ENCODE results near the gene CCDC178. TPM values are rescaled to one million over a fixed set of nuclear protein-coding genes. Genes with fewer than 3 reads are reported as not detected.

The CCDC178 gene
- polyA plus RNA-seq, 3 donors: 0.48 to 12.9 (median 6.1) TPM

DNA sequence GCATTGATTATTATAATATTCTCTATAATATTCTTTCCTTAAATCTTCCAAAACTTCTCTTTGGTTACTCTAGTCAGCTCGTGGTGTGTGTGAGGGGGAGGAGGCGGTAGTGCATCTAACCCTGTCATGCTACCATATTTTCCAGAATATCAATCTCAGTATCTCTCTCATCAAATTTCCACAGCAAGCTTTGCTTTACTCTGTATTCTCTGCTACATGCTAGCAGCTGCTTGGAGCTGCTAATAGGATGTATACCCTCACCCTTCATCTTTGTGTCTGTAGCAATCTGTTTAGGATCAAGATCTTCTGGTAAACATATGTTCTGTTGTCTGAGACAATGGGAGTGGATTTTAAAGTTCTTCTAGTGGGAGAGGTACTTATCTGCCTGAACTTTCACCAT lies 363.9 kb downstream of the CCDC178 start:
- 45 to 67% (median 58%) methylated on average over 2 of the region's 2 CpGs for WGBS, 3 donors
- H3K27ac ChIP-seq (ENCODE audit: low read depth, low read length): no peak overlapping the region

GRCh38 chr18:33074125-33074524 lies 366.4 kb downstream of the CCDC178 start:
- 85 to 96% (median 92%) methylated on average over 3 of the region's 3 CpGs for WGBS, 3 donors

GRCh38 chr18:33062834-33063364 lies 377.6 kb downstream of the CCDC178 start:
- WGBS, 3 donors: 87 to 90% (median 88%) methylated on average over 6 of the region's 6 CpGs
- H3K27ac ChIP-seq (ENCODE audit: low read depth, low read length): no peak overlapping the region

More at GRCh38 chr18:33074125-33074524, 366.4 kb downstream of the CCDC178 start:
- H3K27ac ChIP-seq (ENCODE audit: low read depth, low read length): no peak overlapping the region

DNA sequence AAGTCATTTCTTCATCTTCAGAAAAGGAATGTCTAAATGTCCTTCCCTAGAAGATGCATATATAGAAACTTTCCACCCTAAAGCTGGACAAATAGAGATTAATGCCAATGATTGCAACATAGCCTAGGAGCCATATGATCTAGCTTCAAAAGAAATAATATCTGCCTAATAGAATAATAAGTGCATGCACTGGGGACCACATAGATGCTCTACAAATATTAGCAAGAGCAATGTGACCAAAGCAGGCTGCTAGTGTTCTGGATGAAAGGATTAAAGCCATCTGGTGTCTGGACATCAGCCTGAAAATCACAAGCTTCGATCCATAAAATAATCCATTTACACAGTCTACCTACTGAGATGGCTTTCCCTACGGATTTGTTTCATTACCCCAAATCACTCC lies 387.6 kb downstream of the CCDC178 start:
- 77 to 86% (median 82%) methylated on average over 2 of the region's 2 CpGs for WGBS, 3 donors
- no peak overlapping the region for H3K27ac ChIP-seq (ENCODE audit: low read depth, low read length)

GRCh38 chr18:33051407-33051806 lies 389.1 kb downstream of the CCDC178 start:
- no peak overlapping the region for H3K27ac ChIP-seq (ENCODE audit: low read depth, low read length)
- WGBS, 3 donors: 19 to 52% (median 49%) methylated on average over 5 of the region's 5 CpGs

GRCh38 chr18:33040213-33040612 lies 400.3 kb downstream of the CCDC178 start:
- no peak overlapping the region for H3K27ac ChIP-seq (ENCODE audit: low read depth, low read length)

DNA sequence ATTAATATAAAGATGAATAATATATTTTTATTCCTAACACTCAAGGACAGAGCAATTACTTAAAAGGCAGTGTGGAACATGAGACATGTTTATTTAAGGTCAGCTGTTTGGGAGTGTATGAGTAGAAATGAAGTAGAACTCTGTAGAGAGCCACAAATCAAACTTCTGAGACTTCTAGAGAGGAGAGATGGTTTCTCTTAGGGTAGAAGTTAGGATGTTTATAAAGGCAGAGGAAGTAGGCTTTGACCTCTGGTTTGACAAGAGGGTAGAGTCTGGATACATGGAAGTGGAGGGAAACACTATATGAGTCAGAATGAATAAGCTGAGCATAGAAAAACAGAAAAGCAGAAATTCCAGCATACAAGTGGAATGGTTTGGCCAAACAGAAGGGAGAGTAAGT lies 405.6 kb downstream of the CCDC178 start:
- H3K27ac ChIP-seq (ENCODE audit: low read depth, low read length): no peak overlapping the region

- H3K27ac ChIP-seq (ENCODE audit: low read depth, low read length): no peak overlapping the region
Measured at GRCh38 chr18:33034212-33034611, 406.3 kb downstream of the CCDC178 start.

DNA sequence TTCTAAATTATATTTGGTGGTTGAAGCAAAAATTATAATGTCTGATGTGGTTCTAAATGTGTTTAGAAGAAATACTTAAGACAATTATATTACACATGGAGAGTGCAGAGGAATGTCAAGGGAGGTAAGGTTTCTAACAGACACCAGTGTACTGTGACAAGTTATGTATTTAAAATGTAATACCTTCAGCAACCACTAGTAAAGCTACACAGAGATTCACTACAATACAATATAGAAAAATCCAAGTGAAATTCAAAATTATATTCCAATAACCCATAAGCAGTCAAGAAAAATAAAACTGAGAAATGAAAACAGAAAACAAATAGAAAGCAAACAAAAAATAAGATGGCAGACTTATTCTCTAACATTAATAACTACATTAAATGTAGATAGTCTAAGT lies 418.2 kb downstream of the CCDC178 start:
- H3K27ac ChIP-seq (ENCODE audit: low read depth, low read length): no peak overlapping the region

DNA sequence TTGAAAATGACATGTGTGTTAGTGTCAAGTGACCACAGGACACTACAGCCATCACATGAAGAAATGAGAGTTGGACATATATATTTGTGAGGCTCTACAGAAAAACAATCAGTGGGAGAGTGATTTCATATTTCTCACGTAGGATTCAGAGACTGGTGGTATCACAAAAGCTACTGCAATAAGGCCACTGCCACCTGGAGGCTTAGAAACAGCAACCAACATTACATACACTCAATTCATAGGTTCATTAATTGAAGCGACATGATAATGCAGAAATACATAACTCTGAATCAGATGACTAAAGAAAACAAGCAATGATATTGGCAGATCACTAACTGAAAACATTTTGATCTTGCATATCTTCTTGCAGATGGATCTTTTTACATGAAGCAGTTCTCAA lies 419.6 kb downstream of the CCDC178 start:
- WGBS, 3 donors: 70 to 75% (median 71%) methylated on average over 2 of the region's 2 CpGs
- H3K27ac ChIP-seq (ENCODE audit: low read depth, low read length): no peak overlapping the region

GRCh38 chr18:33014060-33014796 lies 426.3 kb downstream of the CCDC178 start:
- WGBS, 3 donors: 14 to 49% (median 48%) methylated on average over 5 of the region's 5 CpGs
- no peak overlapping the region for H3K27ac ChIP-seq (ENCODE audit: low read depth, low read length)

- no peak overlapping the region for H3K27ac ChIP-seq (ENCODE audit: low read depth, low read length)
- WGBS, 3 donors: 49 to 58% (median 55%) methylated on average over 2 of the region's 2 CpGs
Measured at GRCh38 chr18:33010149-33010548, 430.4 kb downstream of the CCDC178 start.

GRCh38 chr18:32998921-32999320 lies 441.6 kb downstream of the CCDC178 start:
- no peak overlapping the region for H3K27ac ChIP-seq (ENCODE audit: low read depth, low read length)
- WGBS, 3 donors: 89 to 95% (median 90%) methylated on average over 1 of the region's 1 CpG

DNA sequence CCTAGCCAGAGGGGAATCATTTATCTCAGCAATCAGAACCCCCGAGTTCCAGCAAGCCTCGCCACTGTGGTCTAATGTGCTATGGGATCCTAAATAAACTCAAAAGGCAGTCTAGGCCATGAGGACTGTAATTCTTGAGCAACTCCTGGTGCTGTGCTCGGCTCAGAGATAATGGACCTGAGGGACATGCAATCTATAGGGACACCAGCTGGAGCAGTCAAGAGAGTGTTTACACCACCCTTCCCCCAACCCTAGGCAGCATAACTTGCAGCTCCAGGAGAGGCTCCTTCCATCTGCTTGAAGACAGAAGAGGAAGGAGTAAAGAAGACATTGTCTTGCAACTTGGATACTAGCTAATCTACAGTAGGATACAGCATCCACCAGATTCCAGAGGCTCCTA lies 442.2 kb downstream of the CCDC178 start:
- 72 to 82% (median 79%) methylated on average over 3 of the region's 3 CpGs for WGBS, 3 donors
- H3K27ac ChIP-seq (ENCODE audit: low read depth, low read length): no peak overlapping the region

- 48 to 53% (median 51%) methylated on average over 1 of the region's 1 CpG for WGBS, 3 donors
- H3K27ac ChIP-seq (ENCODE audit: low read depth, low read length): no peak overlapping the region
Measured at GRCh38 chr18:32983721-32984120, 456.8 kb downstream of the CCDC178 start.

- H3K27ac ChIP-seq (ENCODE audit: low read depth, low read length): no peak overlapping the region
- WGBS, 3 donors: 65 to 82% (median 73%) methylated on average over 2 of the region's 2 CpGs
Measured at GRCh38 chr18:32980896-32981295, 459.6 kb downstream of the CCDC178 start.

- no peak overlapping the region for H3K27ac ChIP-seq (ENCODE audit: low read depth, low read length)
Measured at GRCh38 chr18:32975501-32975900, 465.0 kb downstream of the CCDC178 start.

- no peak overlapping the region for H3K27ac ChIP-seq (ENCODE audit: low read depth, low read length)
- 78 to 97% (median 96%) methylated on average over 1 of the region's 1 CpG for WGBS, 3 donors
Measured at GRCh38 chr18:32975163-32975436, 465.4 kb downstream of the CCDC178 start.

GRCh38 chr18:32974421-32975162 lies 465.9 kb downstream of the CCDC178 start:
- 26 to 57% (median 55%) methylated on average over 4 of the region's 4 CpGs for WGBS, 3 donors
- no peak overlapping the region for H3K27ac ChIP-seq (ENCODE audit: low read depth, low read length)

GRCh38 chr18:32968248-32968647 lies 472.3 kb downstream of the CCDC178 start:
- 92 to 97% (median 92%) methylated on average over 2 of the region's 2 CpGs for WGBS, 3 donors
- H3K27ac ChIP-seq (ENCODE audit: low read depth, low read length): no peak overlapping the region
